ENCODE results near the gene RILPL1.
"Not testable (repeated sequence)": the region's sequence is repeated elsewhere in the genome, so short reads cannot be mapped to it uniquely, and the experiment has no call there.

Gene RILPL1

DNA sequence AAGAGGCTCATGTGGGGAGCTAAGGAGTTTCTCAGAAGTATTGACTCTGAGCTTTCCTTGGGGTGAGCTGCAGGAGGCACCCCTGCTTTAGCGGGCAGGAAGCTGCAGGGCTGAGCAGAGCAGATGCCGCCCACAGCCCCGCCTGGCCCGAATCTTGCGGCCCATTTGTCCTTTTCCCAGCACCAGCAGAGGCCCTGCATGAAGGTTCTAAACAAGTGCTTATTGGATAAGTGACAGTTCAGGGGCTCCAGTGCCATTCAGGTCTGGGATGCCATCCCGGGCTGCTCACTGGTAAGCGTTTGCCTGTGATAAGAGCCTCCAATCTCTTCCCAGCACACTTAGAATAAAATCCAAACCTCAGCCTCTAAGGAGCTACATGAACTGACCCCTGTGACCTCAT, 11.4 kb downstream of the RILPL1 start:
- ChIA-PET POLR2A (interaction anchor here (0.9 to 1.2 kb wide), 2 partner anchors 9 to 11 kb away, joined by 3 to 4 read pairs; partner anchors contain the start of gene RILPL1), CTCF (no interaction called here)
- no peak for DNase-seq (ENCODE audit: extremely low spot score)
- TF ChIP-seq SP1 (IDR thresholded peaks at IDR 0.05): no peak
- no peak for TF ChIP-seq CTBP1 (IDR thresholded peaks at IDR 0.05; ENCODE audit: borderline replicate concordance)
- TF ChIP-seq, protein P1, sequence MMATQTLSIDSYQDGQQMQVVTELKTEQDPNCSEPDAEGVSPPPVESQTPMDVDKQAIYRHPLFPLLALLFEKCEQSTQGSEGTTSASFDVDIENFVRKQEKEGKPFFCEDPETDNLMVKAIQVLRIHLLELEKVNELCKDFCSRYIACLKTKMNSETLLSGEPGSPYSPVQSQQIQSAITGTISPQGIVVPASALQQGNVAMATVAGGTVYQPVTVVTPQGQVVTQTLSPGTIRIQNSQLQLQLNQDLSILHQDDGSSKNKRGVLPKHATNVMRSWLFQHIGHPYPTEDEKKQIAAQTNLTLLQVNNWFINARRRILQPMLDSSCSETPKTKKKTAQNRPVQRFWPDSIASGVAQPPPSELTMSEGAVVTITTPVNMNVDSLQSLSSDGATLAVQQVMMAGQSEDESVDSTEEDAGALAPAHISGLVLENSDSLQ (IDR thresholded peaks at IDR 0.05): no peak
- TF ChIP-seq LEF1 (IDR thresholded peaks at IDR 0.05; ENCODE audit: borderline replicate concordance): no peak
- TF ChIP-seq NFRKB (IDR thresholded peaks at IDR 0.05): no peak
- no peak for TF ChIP-seq ARNT (IDR thresholded peaks at IDR 0.05)
- no peak for TF ChIP-seq SUZ12 (IDR thresholded peaks at IDR 0.05)

DNA sequence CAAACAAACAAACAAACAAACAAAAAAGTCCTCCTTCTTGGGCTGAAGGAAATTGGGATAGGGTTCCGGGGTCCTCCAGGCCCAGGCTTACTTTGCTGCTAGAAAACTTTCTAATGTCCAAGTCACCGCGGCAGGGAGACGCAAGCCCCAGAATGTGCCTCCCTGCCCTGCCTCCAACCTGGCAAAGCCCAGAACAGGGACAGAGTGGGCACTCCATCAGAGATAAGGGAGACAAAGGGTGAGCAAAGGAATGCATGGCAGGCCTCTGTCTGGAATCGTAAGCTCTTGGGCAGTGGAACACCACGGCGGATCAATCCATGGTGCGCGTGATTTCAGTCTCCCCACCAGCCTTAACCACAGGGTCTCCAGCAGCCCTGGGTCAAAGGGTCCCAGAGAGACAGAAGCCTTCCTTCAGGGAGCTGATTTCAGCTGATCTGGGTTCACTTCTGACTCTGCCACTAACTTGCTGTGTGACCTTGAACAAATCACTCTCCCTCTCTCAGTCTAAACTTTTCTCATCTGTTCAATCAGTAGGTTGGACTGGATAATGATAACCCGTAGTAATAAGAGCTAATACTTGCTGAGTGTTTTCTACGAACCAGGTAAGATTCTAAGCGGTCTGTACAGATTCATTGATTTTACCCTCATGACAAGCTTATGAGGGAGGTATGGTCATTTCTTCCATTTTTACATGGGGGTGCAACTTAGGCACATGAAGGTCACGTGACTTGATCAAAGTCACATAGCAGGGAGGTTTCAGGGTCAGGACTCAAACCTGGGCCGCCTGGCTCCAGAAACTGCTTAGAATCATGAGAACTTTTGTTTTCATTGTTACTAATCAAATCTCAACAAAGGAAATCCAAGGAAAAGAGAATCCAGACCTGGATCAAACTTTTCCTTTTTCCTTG, 12.7 kb downstream of the RILPL1 start:
- ChIA-PET CTCF (interaction anchor here (0.7 to 0.8 kb wide), 2 partner anchors 17 to 61 kb away, joined by 3 read pairs; no protein-coding TSS in a partner anchor), POLR2A (no interaction called here)
- DNase-seq (ENCODE audit: extremely low spot score): no peak
- TF ChIP-seq L3MBTL2 (conservative IDR thresholded peaks at IDR 0.05): no peak
- no peak for TF ChIP-seq HDGF (IDR thresholded peaks at IDR 0.05; ENCODE audit: borderline replicate concordance)
- TF ChIP-seq SUZ12 (IDR thresholded peaks at IDR 0.05): no peak
- no peak for TF ChIP-seq ARNT (IDR thresholded peaks at IDR 0.05)
- no peak for TF ChIP-seq TARDBP (IDR thresholded peaks at IDR 0.05)
- no peak for TF ChIP-seq SP1 (IDR thresholded peaks at IDR 0.05)
- no peak for TF ChIP-seq FOXA1 (IDR thresholded peaks at IDR 0.05)
- no peak for TF ChIP-seq ZNF384 (IDR thresholded peaks at IDR 0.05)
- TF ChIP-seq LEF1 (IDR thresholded peaks at IDR 0.05; ENCODE audit: borderline replicate concordance): no peak
- no peak for TF ChIP-seq BHLHE40 (IDR thresholded peaks at IDR 0.05; ENCODE audit: borderline replicate concordance)

DNA sequence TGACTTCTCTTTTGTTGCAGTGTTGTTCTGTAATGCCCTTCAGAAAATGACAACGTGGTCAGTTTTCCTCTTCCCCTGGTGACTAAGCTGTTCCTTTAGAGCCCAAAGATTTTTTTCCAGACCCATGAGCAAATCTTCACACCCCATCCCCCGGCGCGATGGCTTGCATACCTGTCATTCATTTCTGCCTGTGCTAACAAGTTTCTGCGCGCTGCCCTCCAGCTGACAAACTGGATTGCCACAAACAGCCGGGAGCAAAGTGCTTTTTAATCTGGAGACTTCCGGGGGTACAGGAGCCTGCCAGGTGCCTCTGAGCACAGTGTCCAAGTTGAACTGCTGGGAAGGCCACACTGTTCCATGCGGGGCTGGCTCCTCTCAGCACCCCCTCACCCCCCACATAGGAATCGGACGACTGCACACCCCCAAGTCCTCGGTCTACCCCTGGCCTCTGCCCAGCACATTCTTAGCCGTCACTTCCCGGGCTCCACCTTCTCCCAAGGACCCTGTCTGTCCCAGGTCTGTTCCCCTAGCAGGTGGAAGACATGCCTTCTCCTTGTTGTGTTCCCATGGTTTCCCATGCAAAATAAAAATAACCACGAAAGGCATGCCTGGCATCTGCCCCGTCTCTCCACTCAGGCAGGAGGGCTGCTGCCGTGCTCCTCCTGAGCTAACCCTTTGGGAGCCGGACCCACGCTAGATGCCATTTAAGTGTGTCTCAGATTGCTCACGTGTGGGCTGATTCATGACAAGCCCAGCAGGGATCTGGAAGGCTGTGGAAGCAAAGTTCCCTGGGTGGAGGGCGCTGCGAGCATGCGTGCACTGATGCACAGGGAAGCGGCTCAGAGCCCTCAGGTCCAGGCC, 14.1 kb downstream of the RILPL1 start:
- DNase-seq (ENCODE audit: extremely low spot score): no peak
- CTCF ChIA-PET: no interaction called here
- TF ChIP-seq NFRKB (IDR thresholded peaks at IDR 0.05) (no peak), ARNT (IDR thresholded peaks at IDR 0.05) (no peak), FOXA1 (IDR thresholded peaks at IDR 0.05) (no peak), SP1 (IDR thresholded peaks at IDR 0.05) (no peak), ZNF384 (IDR thresholded peaks at IDR 0.05) (no peak), SUZ12 (IDR thresholded peaks at IDR 0.05) (no peak), L3MBTL2 (conservative IDR thresholded peaks at IDR 0.05) (no peak), HDGF (IDR thresholded peaks at IDR 0.05; ENCODE audit: borderline replicate concordance) (no peak)
- POLR2A ChIA-PET: no interaction called here

DNA sequence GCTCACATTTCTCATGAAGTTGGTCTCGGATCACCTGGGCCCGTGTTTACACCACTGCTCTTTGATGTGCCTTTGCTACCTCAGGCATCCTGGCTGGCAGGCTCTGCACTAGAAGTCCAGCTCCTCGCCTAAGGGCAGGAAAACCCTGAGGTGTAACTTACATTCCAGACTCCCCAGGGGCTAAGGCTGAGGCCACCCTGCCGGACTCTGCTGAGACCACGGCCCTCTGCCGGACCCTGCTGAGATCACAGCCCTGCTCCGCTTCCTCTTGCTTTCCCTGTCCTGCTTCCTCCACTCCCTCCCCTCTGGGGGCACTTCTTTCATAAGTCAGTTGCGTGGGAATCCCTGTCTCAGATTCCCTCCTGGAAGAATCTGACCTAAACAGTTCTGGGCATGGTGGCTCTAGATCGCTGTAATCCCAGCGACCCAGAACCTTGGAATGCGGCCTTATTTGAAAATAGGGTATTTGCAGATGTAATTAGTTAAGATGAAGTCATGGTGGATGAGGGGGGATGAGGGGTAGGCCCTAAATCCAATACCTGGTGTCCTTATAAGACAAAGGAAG, 17.2 kb downstream of the RILPL1 start:
- DNase-seq (ENCODE audit: extremely low spot score): no peak

DNA sequence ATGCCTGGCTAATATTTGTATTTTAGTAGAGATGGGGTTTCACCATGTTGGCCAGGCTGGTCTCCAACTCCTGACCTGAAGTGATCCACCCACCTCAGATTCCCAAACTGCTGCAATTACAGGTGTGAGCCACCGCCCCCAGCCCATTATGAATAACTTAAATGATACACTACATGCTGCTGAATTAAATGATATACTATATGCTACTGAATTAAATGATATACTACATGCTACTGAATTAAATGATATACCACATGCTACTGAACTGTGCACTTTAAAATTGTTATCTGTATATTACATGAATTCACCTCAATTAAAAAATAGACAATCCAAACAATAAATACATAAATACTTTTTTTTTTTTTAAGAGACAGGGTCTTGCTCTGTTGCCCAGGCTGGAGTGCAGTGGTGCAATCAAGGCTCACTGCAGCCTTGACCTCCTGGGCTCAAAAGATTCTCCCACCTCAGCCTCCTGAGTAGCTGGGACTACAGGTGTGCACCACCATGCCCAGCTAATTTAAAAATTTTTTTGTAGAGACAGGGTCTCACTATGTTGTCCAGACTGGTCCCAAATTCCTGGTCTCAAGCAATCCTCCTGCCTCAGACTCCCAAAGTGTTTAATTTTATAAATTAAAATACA, 18.8 kb downstream of the RILPL1 start:
- CTCF ChIA-PET; DNase-seq (ENCODE audit: extremely low spot score); POLR2A ChIA-PET: not testable (repeated sequence)

More for the DNA sequence above, 17.2 kb downstream of the RILPL1 start:
- TF ChIP-seq FOXA1 (IDR thresholded peaks at IDR 0.05): no peak
- no peak for TF ChIP-seq CTBP1 (IDR thresholded peaks at IDR 0.05; ENCODE audit: borderline replicate concordance)
- TF ChIP-seq ARNT (IDR thresholded peaks at IDR 0.05): no peak
- no peak for TF ChIP-seq SP1 (IDR thresholded peaks at IDR 0.05)
- no peak for TF ChIP-seq FOXK2 (IDR thresholded peaks at IDR 0.05)
- TF ChIP-seq LEF1 (IDR thresholded peaks at IDR 0.05; ENCODE audit: borderline replicate concordance): no peak
- TF ChIP-seq HDGF (IDR thresholded peaks at IDR 0.05; ENCODE audit: borderline replicate concordance): no peak
- TF ChIP-seq NFRKB (IDR thresholded peaks at IDR 0.05): no peak
- no peak for TF ChIP-seq FOXM1 (IDR thresholded peaks at IDR 0.05; ENCODE audit: borderline replicate concordance)
- no peak for TF ChIP-seq SUZ12 (IDR thresholded peaks at IDR 0.05)
- no peak for TF ChIP-seq ZNF384 (IDR thresholded peaks at IDR 0.05)
- no peak for TF ChIP-seq BHLHE40 (IDR thresholded peaks at IDR 0.05; ENCODE audit: borderline replicate concordance)
- no peak for TF ChIP-seq L3MBTL2 (conservative IDR thresholded peaks at IDR 0.05)
- no peak for TF ChIP-seq TARDBP (IDR thresholded peaks at IDR 0.05)
- ChIA-PET CTCF (no interaction called here), POLR2A (no interaction called here)

DNA sequence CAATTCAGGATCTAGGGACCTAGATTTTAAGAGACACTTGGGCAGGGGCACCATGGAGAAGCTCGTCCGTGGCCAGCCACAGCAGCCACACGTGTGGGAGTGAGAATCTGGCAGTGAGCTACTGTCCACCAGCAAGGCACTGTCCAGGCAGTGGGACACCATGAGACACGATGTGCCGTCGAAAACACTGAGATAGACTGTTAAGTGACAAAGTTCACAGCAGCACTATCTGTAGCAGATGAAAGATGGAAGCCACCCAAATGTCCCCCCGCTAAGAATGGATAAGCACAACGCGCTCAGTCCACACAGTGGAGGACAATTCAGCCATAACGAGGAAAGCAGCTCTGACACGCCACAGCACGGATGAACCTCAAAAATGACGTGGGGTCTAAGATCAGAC, 19.7 kb downstream of the RILPL1 start:
- TF ChIP-seq FOXA1 (IDR thresholded peaks at IDR 0.05) (no peak), CTBP1 (IDR thresholded peaks at IDR 0.05; ENCODE audit: borderline replicate concordance) (no peak), LEF1 (IDR thresholded peaks at IDR 0.05; ENCODE audit: borderline replicate concordance) (no peak), HDGF (IDR thresholded peaks at IDR 0.05; ENCODE audit: borderline replicate concordance) (no peak), TARDBP (IDR thresholded peaks at IDR 0.05) (no peak), ARNT (IDR thresholded peaks at IDR 0.05) (no peak), ZNF384 (IDR thresholded peaks at IDR 0.05) (no peak), ELF4 (IDR thresholded peaks at IDR 0.05) (no peak), BHLHE40 (IDR thresholded peaks at IDR 0.05; ENCODE audit: borderline replicate concordance) (no peak), L3MBTL2 (conservative IDR thresholded peaks at IDR 0.05) (no peak)
- POLR2A ChIA-PET: interaction anchor here (1.2 kb wide), 1 partner anchor 9 kb away, joined by 3 read pairs; no protein-coding TSS in a partner anchor
- no peak for DNase-seq (ENCODE audit: extremely low spot score)
- CTCF ChIA-PET: no interaction called here

All from HEK293T (cell line).